ENCODE results near the gene CHCHD2. TPM values are rescaled to one million over a fixed set of nuclear protein-coding genes. Genes with fewer than 3 reads are reported as not detected.

CHCHD2 gene
- total and polyA plus RNA-seq, 2 of the 8 experiments (the other 6 are each of a cell fraction or from before 2014, with no cell fraction given), result 112 to 300 TPM

DNA sequence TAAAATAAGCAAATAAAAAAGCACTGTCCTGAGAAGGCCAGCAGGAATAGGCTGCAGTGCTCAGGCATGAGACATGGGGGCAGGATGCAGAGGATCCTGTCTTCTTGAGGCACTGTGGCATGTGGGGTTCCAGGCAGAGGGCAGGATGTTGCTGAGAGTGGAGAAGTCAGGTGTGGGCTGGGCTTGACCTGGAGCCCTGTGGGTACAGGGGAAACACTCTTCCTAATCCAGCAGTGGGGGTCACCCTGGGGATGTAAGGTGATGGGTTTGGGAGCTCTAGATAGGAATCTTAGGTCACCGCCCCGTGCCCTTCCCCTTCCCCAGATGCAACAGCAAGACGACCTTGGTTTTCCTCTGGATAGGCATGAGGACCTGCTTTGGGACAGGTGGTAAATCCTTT is 28.6 kb downstream of the CHCHD2 start:
- no peak overlapping the region for H4K5ac ChIP-seq (ENCODE audit: insufficient read length, low read depth, low read length)
- FAIRE-seq, result no peak
- no peak for TF ChIP-seq RNF2 (IDR thresholded peaks at IDR 0.05; ENCODE audit: borderline replicate concordance, low read depth, low read length, missing control alignments, poor library complexity, severe bottlenecking)
- no peak for TF ChIP-seq JUND (IDR thresholded peaks at IDR 0.05; ENCODE audit: low read length)
- TF ChIP-seq PHF8 (conservative IDR thresholded peaks at IDR 0.05; ENCODE audit: low read depth, low read length), result no peak
- TF ChIP-seq BCL11A (IDR thresholded peaks at IDR 0.05; ENCODE audit: low read depth in 2 of 2, low read length in 2 of 2), result no peak
- TF ChIP-seq, protein P1, sequence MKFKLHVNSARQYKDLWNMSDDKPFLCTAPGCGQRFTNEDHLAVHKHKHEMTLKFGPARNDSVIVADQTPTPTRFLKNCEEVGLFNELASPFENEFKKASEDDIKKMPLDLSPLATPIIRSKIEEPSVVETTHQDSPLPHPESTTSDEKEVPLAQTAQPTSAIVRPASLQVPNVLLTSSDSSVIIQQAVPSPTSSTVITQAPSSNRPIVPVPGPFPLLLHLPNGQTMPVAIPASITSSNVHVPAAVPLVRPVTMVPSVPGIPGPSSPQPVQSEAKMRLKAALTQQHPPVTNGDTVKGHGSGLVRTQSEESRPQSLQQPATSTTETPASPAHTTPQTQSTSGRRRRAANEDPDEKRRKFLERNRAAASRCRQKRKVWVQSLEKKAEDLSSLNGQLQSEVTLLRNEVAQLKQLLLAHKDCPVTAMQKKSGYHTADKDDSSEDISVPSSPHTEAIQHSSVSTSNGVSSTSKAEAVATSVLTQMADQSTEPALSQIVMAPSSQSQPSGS (IDR thresholded peaks at IDR 0.05; ENCODE audit: low read length), result no peak
- no peak for TF ChIP-seq HDAC2 (IDR thresholded peaks at IDR 0.05; ENCODE audit: borderline replicate concordance in 1 of 2, low read depth in 2 of 2, low read length in 2 of 2)
- no peak for TF ChIP-seq CBX5 (IDR thresholded peaks at IDR 0.05; ENCODE audit: low read depth, low read length)
- no peak for TF ChIP-seq CBX8 (IDR thresholded peaks at IDR 0.05; ENCODE audit: borderline replicate concordance, low read depth, low read length)
- no peak for TF ChIP-seq FOSL1 (IDR thresholded peaks at IDR 0.05; ENCODE audit: insufficient read depth, low read depth, low read length)
- TF ChIP-seq TAF7 (optimal IDR thresholded peaks at IDR 0.05; ENCODE audit: borderline replicate concordance, low read depth, low read length), result no peak
- no peak for TF ChIP-seq RBBP5 (IDR thresholded peaks at IDR 0.05; ENCODE audit: borderline replicate concordance, low read depth, low read length)

More for the DNA sequence above, 28.6 kb downstream of the CHCHD2 start:
- Histone ChIP-seq H3K36me3 (ENCODE audit: control insufficient read depth in 2 of 4, insufficient read depth in 4 of 4, low read length in 3 of 4) (peaks cover 3 to 25% (median 9%) of the 10 kb centered on the region in 4 experiments; a peak in 7 of 8 replicates), H2AFZ (ENCODE audit: low read length) (no peak overlapping the region), H4K20me1 (replicated peaks in 1 of 2; ENCODE audit: control insufficient read depth in 1 of 2, insufficient read depth in 2 of 2, low read length in 2 of 2) (peaks cover 0 to 2% of the 10 kb centered on the region in 2 experiments), H3K27me3 (replicated peaks in 1 of 4; ENCODE audit: control insufficient read depth in 3 of 4, extremely low read depth in 1 of 4, insufficient read depth in 3 of 4, low read length in 3 of 4) (no peaks in the 10 kb centered on the region), H3K23me2 (ENCODE audit: low read depth, low read length) (no peaks in the 10 kb centered on the region), H2BK12ac (ENCODE audit: low read depth, low read length) (no peak overlapping the region), H3K79me2 (ENCODE audit: control insufficient read depth in 1 of 2, insufficient read depth in 2 of 2, low read length in 2 of 2) (no peaks in the 10 kb centered on the region), H3K23ac (ENCODE audit: insufficient read length) (no peak overlapping the region), H2BK5ac (ENCODE audit: low read depth, low read length) (no peak overlapping the region), H3K79me1 (ENCODE audit: low read depth, low read length) (no peaks in the 10 kb centered on the region), H2AK5ac (ENCODE audit: low read depth, low read length) (no peak overlapping the region), H3K4ac (replicated peaks; ENCODE audit: insufficient read length, low read depth, low read length) (no peak overlapping the region), H2BK15ac (ENCODE audit: low read length) (no peak overlapping the region), H3K56ac (replicated peaks; ENCODE audit: insufficient read length, low read depth, low read length) (no peak overlapping the region), H2BK20ac (ENCODE audit: low read length) (no peak overlapping the region), H3K18ac (ENCODE audit: extremely low read depth, low read length) (no peak overlapping the region), H3K9ac (replicated peaks in 1 of 4; ENCODE audit: extremely low read depth in 1 of 4, low read depth in 3 of 4, low read length in 3 of 4) (no peak overlapping the region), H3K4me1 (replicated peaks in 1 of 4; ENCODE audit: control insufficient read depth in 3 of 4, insufficient read depth in 4 of 4, low read length in 3 of 4) (no peaks in the 10 kb centered on the region), H3K4me3 (ENCODE audit: extremely low read depth in 1 of 4, insufficient read depth in 2 of 4, low read depth in 3 of 4, low read length in 4 of 4) (no peak overlapping the region), H3K14ac (ENCODE audit: insufficient read length) (no peak overlapping the region), H3K9me3 (ENCODE audit: insufficient read depth in 2 of 2, low read depth in 1 of 2, low read length in 1 of 2) (no peaks in the 10 kb centered on the region), H3K27ac (ENCODE audit: low read depth, low read length) (no peak overlapping the region), H4K91ac (replicated peaks; ENCODE audit: insufficient read length, low read length) (no peak overlapping the region), H2BK120ac (replicated peaks; ENCODE audit: low read depth, low read length) (no peak overlapping the region), H4K8ac (ENCODE audit: extremely low read depth, insufficient read depth, low read length) (no peak overlapping the region), H3K4me2 (ENCODE audit: insufficient read depth in 1 of 2, low read depth in 2 of 2, low read length in 2 of 2) (no peak overlapping the region)
- 82% methylated on average over 2 of the region's 3 CpGs; no CpG with 5 or more reads in 1 of the 2 experiments for WGBS, 2 experiments (ENCODE audit: extremely low coverage in 1 of 2, insufficient coverage in 1 of 2, insufficient read length in 1 of 2, insufficient replicate concordance in 2 of 2, low coverage in 1 of 2, low lambda C conversion rate in 2 of 2, missing lambda C conversion rate in 1 of 2)
- ChIA-PET POLR2A (ENCODE audit: partially characterized antibody) (interaction anchor here (1.3 to 1.7 kb wide), 3 partner anchors 11 to 26 kb away, joined by 3 to 4 read pairs (median 3); partner anchors contain the start of genes CCT6A, PSPH and SUMF2), CTCF (ENCODE audit: partially characterized antibody) (interaction anchor here (0.9 to 2.9 kb wide), 3 partner anchors 14 to 83 kb away, joined by 3 to 23 read pairs (median 4); partner anchors contain the start of gene PHKG1)
- no peak for DNase-seq (ENCODE audit: low read depth in 1 of 2, low spot score in 2 of 2)

Measured in H1 (cell line).